HG02884 (cell line): ENCODE data around the gene WDR38.
"Not testable (repeated sequence)": the region's sequence is repeated elsewhere in the genome, so short reads cannot be mapped to it uniquely, and the experiment has no call there.

Source experiments
- ATAC-seq: cut with Tn5 transposase; IDR thresholded peaks from one replicate; pipeline ENCODE4 v1.9.1; 2021; ENCODE audit warnings: mild to moderate bottlenecking, moderate library complexity; ENCODE audit not compliant: unreplicated experiment

The WDR38 gene

GRCh38 chr9:124831642-124832364 is 21.5 kb upstream of the WDR38 start:
- ATAC-seq: no peak

- ATAC-seq: no peak
Observed at GRCh38 chr9:124834591-124834990, 18.7 kb upstream of the WDR38 start.

- ATAC-seq: no peak
Observed at GRCh38 chr9:124835026-124835557, 18.2 kb upstream of the WDR38 start.

GRCh38 chr9:124838132-124838531 is 15.1 kb upstream of the WDR38 start:
- not testable (repeated sequence) for ATAC-seq

- not testable (repeated sequence) for ATAC-seq
Observed at GRCh38 chr9:124838567-124839275, 14.5 kb upstream of the WDR38 start.

GRCh38 chr9:124839612-124840299 is 13.5 kb upstream of the WDR38 start:
- ATAC-seq: no peak

GRCh38 chr9:124840300-124840833 is 12.9 kb upstream of the WDR38 start:
- ATAC-seq: no peak

GRCh38 chr9:124841075-124841821 is 12.0 kb upstream of the WDR38 start:
- ATAC-seq: no peak

GRCh38 chr9:124843456-124844034 is 9.7 kb upstream of the WDR38 start:
- no peak for ATAC-seq

- no peak for ATAC-seq
Observed at GRCh38 chr9:124844291-124844690, 9.0 kb upstream of the WDR38 start.

GRCh38 chr9:124846467-124846866 is 6.8 kb upstream of the WDR38 start:
- ATAC-seq: not testable (repeated sequence)

GRCh38 chr9:124846969-124847368 is 6.3 kb upstream of the WDR38 start:
- ATAC-seq: no peak

GRCh38 chr9:124849801-124850200 is 3.5 kb upstream of the WDR38 start:
- ATAC-seq: no peak

- no peak for ATAC-seq
Observed at GRCh38 chr9:124852121-124852828, 985 bp upstream of the WDR38 start.

GRCh38 chr9:124853605-124854143 is 414 bp downstream of the WDR38 start:
- ATAC-seq: no peak

- no peak for ATAC-seq
Observed at GRCh38 chr9:124854161-124854560, 901 bp downstream of the WDR38 start.

- ATAC-seq: no peak
Observed at GRCh38 chr9:124854822-124855221, 1.6 kb downstream of the WDR38 start.

GRCh38 chr9:124855566-124855943 is 2.3 kb downstream of the WDR38 start:
- ATAC-seq: no peak
